Panc1 (cell line): Measurements from ENCODE around the gene HDHD2. TPM values are rescaled to one million over a fixed set of nuclear protein-coding genes. Genes with fewer than 3 reads are reported as not detected.

Experiments
- ATAC-seq: fragments of 200-7000 bp; cut with Tn5 transposase; 2 replicates; pipeline ENCODE4 v1.9.1; 2020; ENCODE audit warnings: mild to moderate bottlenecking, moderate library complexity
- BruUV-seq: library from RNA; stranded (reverse); fragments of 400-500 nt; replicated peaks from 2 replicates; lab custom pipeline; 2021; lab: Mats Ljungman, UMichigan
- CTCF ChIA-PET: fragments of 300-600 bp; sonication (Branson Sonifier 250); formaldehyde crosslinking; loops from one replicate; lab custom pipeline; 2022; ENCODE audit warnings: antibody characterized with exemption; lab: Charles Lee
- POLR2A ChIA-PET: fragments of 300-600 bp; sonication (Branson Sonifier 250); formaldehyde crosslinking; loops from one replicate; lab custom pipeline; 2022; ENCODE audit warnings: antibody characterized with exemption; lab: Charles Lee
- DNase-seq: peaks from one replicate; pipeline ENCODE4 v3.0.0-alpha.2; 2010; ENCODE audit warnings: low read depth, low spot score
- H3K27ac ChIP-seq: 2 replicates; pipeline ENCODE4 v1.5.1; 2011; ENCODE audit warnings: mild to moderate bottlenecking, low read length, inconsistent platforms
- H3K27me3 ChIP-seq: fragments of 200-500 bp; sonication (Bioruptor generic); 2 replicates; pipeline ENCODE4 v1.6.0; 2014; ENCODE audit warnings: low read length, inconsistent platforms; ENCODE audit not compliant: control insufficient read depth, insufficient read depth
- H3K36me3 ChIP-seq: fragments of 200-500 bp; sonication (Bioruptor generic); 2 replicates; pipeline ENCODE4 v1.5.1; 2014; ENCODE audit warnings: inconsistent platforms, mild to moderate bottlenecking, low read length, moderate library complexity; ENCODE audit not compliant: control insufficient read depth, insufficient read depth
- H3K4me1 ChIP-seq: 2 replicates; pipeline ENCODE4 v1.5.1; 2011; ENCODE audit warnings: inconsistent platforms, mild to moderate bottlenecking, low read length, moderate library complexity; ENCODE audit not compliant: control insufficient read depth, insufficient read depth
- H3K4me3 ChIP-seq, 2 experiments: 2 replicates each; pipeline ENCODE4 v1.5.1; 2011 to 2012; ENCODE audit warnings: low read depth in 2 of 2, low read length in 2 of 2, mild to moderate bottlenecking in 2 of 2, inconsistent platforms in 1 of 2, moderate library complexity in 1 of 2
- H3K9me3 ChIP-seq: fragments of 200-500 bp; sonication (Bioruptor generic); 2 replicates; pipeline ENCODE4 v1.5.1; 2014; ENCODE audit warnings: low read depth, mild to moderate bottlenecking, inconsistent platforms, low read length, moderate library complexity; ENCODE audit not compliant: control insufficient read depth, insufficient read depth
- CTCF ChIP-seq: fragments of 450-650 bp; IDR thresholded peaks from 2 replicates; pipeline ENCODE4 v1.5.1; 2017; ENCODE audit warnings: mild to moderate bottlenecking
- POLR2AphosphoS5 ChIP-seq: IDR thresholded peaks from 2 replicates; pipeline ENCODE4 v1.6.1; 2012; ENCODE audit warnings: mild to moderate bottlenecking, low read depth, low read length, moderate library complexity
- SIN3A ChIP-seq: IDR thresholded peaks from 2 replicates; pipeline ENCODE4 v1.6.1; 2012; ENCODE audit warnings: low read depth, mild to moderate bottlenecking, low read length, moderate library complexity, borderline replicate concordance; ENCODE audit not compliant: insufficient read depth
- TCF7L2 ChIP-seq: IDR thresholded peaks from 2 replicates; pipeline ENCODE4 v1.6.1; 2011; ENCODE audit warnings: mild to moderate bottlenecking, low read depth, low read length, inconsistent platforms
- in situ Hi-C: cut with HindIII; loops from 2 replicates; pipeline ENCODE4 v1.10.0; 2016; ENCODE audit warnings: low sequenced_read_pairs, low pct_unique_long_range_greater_than_20kb
- intact Hi-C: fragments of 100-400 bp; cut with micrococcal nuclease; formaldehyde crosslinking; loops from one replicate; pipeline ENCODE4 v1.10.0; 2022; ENCODE audit not compliant: unreplicated experiment
- total RNA-seq: library from RNA; stranded (reverse); gene quantifications from one replicate; pipeline ENCODE4 v1.2.1, GENCODE V29; 2021; ENCODE audit not compliant: unreplicated experiment
- TF ChIP-seq, protein P1 (sequence below), 2 experiments: IDR thresholded peaks; 2 replicates each; pipeline ENCODE4 v1.6.1; 2011 to 2012; ENCODE audit warnings: low read depth in 2 of 2, control low read depth in 1 of 2, low read length in 1 of 2, mild to moderate bottlenecking in 1 of 2, moderate library complexity in 1 of 2; ENCODE audit not compliant: insufficient read depth in 1 of 2

HDHD2 gene
- total RNA-seq, 1 experiment from 2014 or later = 24.6 TPM

DNA sequence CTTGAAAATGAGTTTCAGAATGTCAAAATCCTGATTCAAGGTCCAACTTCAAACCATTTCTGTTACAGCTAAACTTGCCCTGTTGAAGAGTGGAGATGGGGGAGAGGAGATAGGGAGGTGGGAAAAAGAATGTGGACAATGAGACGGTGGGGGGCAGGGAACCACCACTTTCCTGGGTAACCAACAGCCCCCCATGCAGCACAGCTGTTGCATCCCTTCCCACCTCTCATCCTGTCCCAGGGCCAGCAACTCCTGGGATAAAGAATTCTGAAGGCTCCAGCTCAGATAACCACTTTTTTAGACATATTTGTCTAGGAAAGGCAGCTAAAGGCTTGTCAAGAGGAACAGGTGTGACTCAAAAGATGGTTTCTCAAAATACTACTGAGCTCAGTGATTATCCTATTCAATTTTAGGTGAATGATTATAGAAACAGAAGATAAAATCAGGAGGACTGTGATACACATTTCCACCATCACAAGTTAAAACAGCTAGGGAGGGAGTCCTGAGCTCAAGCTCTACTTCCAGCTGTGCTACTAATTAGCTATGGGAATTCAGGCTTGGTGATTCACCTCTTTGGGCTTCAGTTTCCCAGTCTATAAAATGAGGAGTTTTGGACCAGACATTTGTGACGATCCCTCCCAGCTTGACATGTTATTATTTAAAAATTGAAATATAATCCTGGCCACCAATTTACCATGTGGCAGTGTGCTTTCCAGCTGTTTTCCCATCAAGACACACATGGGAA is 36.3 kb downstream of the HDHD2 start:
- in situ Hi-C loops (no loop called here), intact Hi-C loops (no loop called here)
- ChIA-PET POLR2A (no interaction called here), CTCF (no interaction called here)
- no peak for TF ChIP-seq TCF7L2
- Histone ChIP-seq H3K27me3 (no peaks in the 10 kb centered on the region), H3K27ac (no peak overlapping the region), H3K36me3 (no peaks in the 10 kb centered on the region; the same call in 1 of the 2 replicates), H3K9me3 (no peaks in the 10 kb centered on the region), H3K4me1 (no peaks in the 10 kb centered on the region), H3K4me3 (no peak overlapping the region)
- ATAC-seq (no peak), DNase-seq (no peak)
- BruUV-seq = no TSS peak

DNA sequence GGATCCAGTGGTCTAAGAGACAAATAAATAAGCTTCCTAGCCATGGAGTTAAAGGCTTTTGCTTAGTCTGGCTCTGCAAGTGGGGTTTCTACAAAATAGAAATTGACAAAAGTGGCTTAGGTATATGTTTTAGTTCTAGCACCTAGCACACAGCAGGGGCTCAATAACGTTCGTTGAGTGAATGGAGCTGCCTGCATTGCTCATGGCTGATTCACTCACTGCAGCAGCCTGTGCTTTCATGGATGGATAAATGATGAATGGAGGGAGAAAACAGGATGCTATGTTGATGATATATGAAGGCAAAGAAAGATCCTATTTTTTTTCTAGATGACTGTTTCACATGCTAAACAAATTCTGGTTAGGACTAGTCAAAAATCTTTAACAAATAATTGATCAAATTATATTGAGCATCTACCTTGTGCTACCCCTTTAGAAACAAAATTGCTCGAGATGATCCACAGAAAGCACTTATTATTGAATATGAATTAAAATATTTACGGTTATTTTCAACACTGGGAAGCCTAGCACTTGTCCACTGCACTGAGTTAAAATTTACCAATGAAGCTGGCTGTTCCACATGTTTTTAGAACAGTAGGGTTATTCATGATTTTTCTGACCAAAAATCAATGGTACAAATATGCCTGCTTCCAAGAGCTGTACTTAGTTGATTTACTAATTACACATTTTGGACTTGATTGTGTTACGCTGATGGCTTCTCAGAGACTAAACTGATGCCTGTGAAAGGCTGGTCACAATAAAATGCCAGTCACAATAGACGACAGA is 39.6 kb downstream of the HDHD2 start:
- Histone ChIP-seq H3K9me3 (no peaks in the 10 kb centered on the region), H3K27ac (no peak overlapping the region), H3K4me3 (no peak overlapping the region), H3K36me3 (no peaks in the 10 kb centered on the region; the same call in none of the 2 replicates), H3K27me3 (no peaks in the 10 kb centered on the region), H3K4me1 (no peaks in the 10 kb centered on the region)
- TF ChIP-seq TCF7L2 (no peak), CTCF (no peak), POLR2AphosphoS5 (no peak), SIN3A (no peak)
- TF ChIP-seq, protein P1, sequence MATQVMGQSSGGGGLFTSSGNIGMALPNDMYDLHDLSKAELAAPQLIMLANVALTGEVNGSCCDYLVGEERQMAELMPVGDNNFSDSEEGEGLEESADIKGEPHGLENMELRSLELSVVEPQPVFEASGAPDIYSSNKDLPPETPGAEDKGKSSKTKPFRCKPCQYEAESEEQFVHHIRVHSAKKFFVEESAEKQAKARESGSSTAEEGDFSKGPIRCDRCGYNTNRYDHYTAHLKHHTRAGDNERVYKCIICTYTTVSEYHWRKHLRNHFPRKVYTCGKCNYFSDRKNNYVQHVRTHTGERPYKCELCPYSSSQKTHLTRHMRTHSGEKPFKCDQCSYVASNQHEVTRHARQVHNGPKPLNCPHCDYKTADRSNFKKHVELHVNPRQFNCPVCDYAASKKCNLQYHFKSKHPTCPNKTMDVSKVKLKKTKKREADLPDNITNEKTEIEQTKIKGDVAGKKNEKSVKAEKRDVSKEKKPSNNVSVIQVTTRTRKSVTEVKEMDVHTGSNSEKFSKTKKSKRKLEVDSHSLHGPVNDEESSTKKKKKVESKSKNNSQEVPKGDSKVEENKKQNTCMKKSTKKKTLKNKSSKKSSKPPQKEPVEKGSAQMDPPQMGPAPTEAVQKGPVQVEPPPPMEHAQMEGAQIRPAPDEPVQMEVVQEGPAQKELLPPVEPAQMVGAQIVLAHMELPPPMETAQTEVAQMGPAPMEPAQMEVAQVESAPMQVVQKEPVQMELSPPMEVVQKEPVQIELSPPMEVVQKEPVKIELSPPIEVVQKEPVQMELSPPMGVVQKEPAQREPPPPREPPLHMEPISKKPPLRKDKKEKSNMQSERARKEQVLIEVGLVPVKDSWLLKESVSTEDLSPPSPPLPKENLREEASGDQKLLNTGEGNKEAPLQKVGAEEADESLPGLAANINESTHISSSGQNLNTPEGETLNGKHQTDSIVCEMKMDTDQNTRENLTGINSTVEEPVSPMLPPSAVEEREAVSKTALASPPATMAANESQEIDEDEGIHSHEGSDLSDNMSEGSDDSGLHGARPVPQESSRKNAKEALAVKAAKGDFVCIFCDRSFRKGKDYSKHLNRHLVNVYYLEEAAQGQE (IDR thresholded peaks at IDR 0.05; ENCODE audit: insufficient read depth in 1 of 2, low read depth in 2 of 2, low read length in 1 of 2) = no peak
- ChIA-PET CTCF (no interaction called here), POLR2A (no interaction called here)
- in situ Hi-C loops (no loop called here), intact Hi-C loops (no loop called here)
- no TSS peak for BruUV-seq
- no peak for ATAC-seq
- no peak for DNase-seq

- H3K27ac ChIP-seq = no peak overlapping the region
- ChIA-PET POLR2A (no interaction called here), CTCF (no interaction called here)
- no peaks in the 10 kb centered on the region for H3K9me3 ChIP-seq
- TF ChIP-seq TCF7L2 = no peak
- TF ChIP-seq SIN3A = no peak
- TF ChIP-seq, protein P1 (IDR thresholded peaks at IDR 0.05; ENCODE audit: insufficient read depth in 1 of 2, low read depth in 2 of 2, low read length in 1 of 2) = no peak
- TF ChIP-seq CTCF = no peak
- no peak for TF ChIP-seq POLR2AphosphoS5
- no peaks in the 10 kb centered on the region for H3K4me1 ChIP-seq
- no peaks in the 10 kb centered on the region; the same call in none of the 2 replicates for H3K36me3 ChIP-seq
- no peaks in the 10 kb centered on the region for H3K27me3 ChIP-seq
- H3K4me3 ChIP-seq = no peak overlapping the region
- BruUV-seq = no TSS peak
- in situ Hi-C loops (no loop called here), intact Hi-C loops (no loop called here)
- no peak for DNase-seq
- ATAC-seq = no peak
Observed at GRCh38 chr18:47109720-47110119, 40.6 kb downstream of the HDHD2 start.
